PC-3 (cell line): ENCODE results near the gene FKBP1A. TPM values are rescaled to one million over a fixed set of nuclear protein-coding genes. Genes with fewer than 3 reads are reported as not detected.

ENCODE experiments used
- ATAC-seq: fragments of 200-7000 bp; cut with Tn5 transposase; 2 replicates; pipeline ENCODE4 v1.9.1; 2020; ENCODE audit warnings: mild to moderate bottlenecking, moderate library complexity
- BruUV-seq: library from RNA; stranded (reverse); fragments of 400-500 nt; replicated peaks from 2 replicates; lab custom pipeline; 2021; lab: Mats Ljungman, UMichigan
- CTCF ChIA-PET: fragments of 300-600 bp; sonication (Branson Sonifier 250); formaldehyde crosslinking; loops from one replicate; lab custom pipeline; 2022; ENCODE audit warnings: antibody characterized with exemption; lab: Charles Lee
- POLR2A ChIA-PET: fragments of 300-600 bp; sonication (Branson Sonifier 250); formaldehyde crosslinking; loops from one replicate; lab custom pipeline; 2022; ENCODE audit warnings: antibody characterized with exemption; ENCODE audit not compliant: unreplicated experiment; lab: Charles Lee
- DNase-seq: peaks from one replicate; pipeline ENCODE4 v3.0.0-alpha.2; 2015
- H2AFZ ChIP-seq: fragments of 300-600 bp; sonication (generic); 2 replicates; pipeline ENCODE4 v1.6.0; 2016; ENCODE audit warnings: antibody characterized with exemption, low read length
- H3F3A ChIP-seq: fragments of 300-600 bp; sonication (generic); one replicate; pipeline ENCODE4 v1.6.0; 2017; ENCODE audit warnings: antibody characterized with exemption, low read length, control low read depth, mild to moderate bottlenecking; ENCODE audit not compliant: unreplicated experiment
- H3K27ac ChIP-seq: fragments of 300-600 bp; sonication (generic); 2 replicates; pipeline ENCODE4 v1.5.1; 2016; ENCODE audit warnings: mild to moderate bottlenecking, low read length
- H3K27me3 ChIP-seq: fragments of 300-600 bp; sonication (generic); 2 replicates; pipeline ENCODE4 v1.6.1; 2016; ENCODE audit warnings: low read length, mixed read lengths
- H3K36me3 ChIP-seq: fragments of 300-600 bp; sonication (generic); 2 replicates; pipeline ENCODE4 v1.6.1; 2016; ENCODE audit warnings: low read depth, mixed run types, low read length, mixed read lengths
- H3K4me1 ChIP-seq: fragments of 300-600 bp; sonication (generic); 2 replicates; pipeline ENCODE4 v1.5.1; 2016; ENCODE audit warnings: low read length; ENCODE audit not compliant: insufficient read depth
- H3K4me2 ChIP-seq: fragments of 300-600 bp; sonication (generic); 2 replicates; pipeline ENCODE4 v1.6.0; 2016; ENCODE audit warnings: low read length
- H3K4me3 ChIP-seq: fragments of 300-600 bp; sonication (generic); 2 replicates; pipeline ENCODE4 v1.5.1; 2016; ENCODE audit warnings: mild to moderate bottlenecking, low read length, mixed read lengths
- H3K79me2 ChIP-seq: fragments of 300-600 bp; sonication (generic); 2 replicates; pipeline ENCODE4 v1.6.1; 2017; ENCODE audit warnings: low read length, mixed read lengths
- H3K9ac ChIP-seq: fragments of 300-600 bp; sonication (generic); 2 replicates; pipeline ENCODE4 v1.6.0; 2016; ENCODE audit warnings: mild to moderate bottlenecking, low read length
- H3K9me2 ChIP-seq: fragments of 300-600 bp; sonication (generic); replicated peaks from 2 replicates; pipeline ENCODE4 v1.6.1; 2016; ENCODE audit warnings: mixed run types, low read length, mixed read lengths
- H3K9me3 ChIP-seq: fragments of 300-600 bp; sonication (generic); 2 replicates; pipeline ENCODE4 v1.6.1; 2016; ENCODE audit warnings: low read length, mixed read lengths
- H4K20me1 ChIP-seq: fragments of 300-600 bp; sonication (generic); 2 replicates; pipeline ENCODE4 v1.6.1; 2016; ENCODE audit warnings: low read length, mixed read lengths
- CTCF ChIP-seq: fragments of 300-600 bp; sonication (generic); conservative IDR thresholded peaks from 2 replicates; pipeline ENCODE4 v1.5.1; 2017; ENCODE audit warnings: antibody characterized with exemption, low read depth, mild to moderate bottlenecking, low read length
- EZH2 ChIP-seq: fragments of 300-600 bp; sonication (generic); IDR thresholded peaks from one replicate; pipeline ENCODE4 v1.6.1; 2017; ENCODE audit warnings: antibody characterized with exemption, mild to moderate bottlenecking, low read length; ENCODE audit not compliant: unreplicated experiment
- EZH2phosphoT487 ChIP-seq: fragments of 300-600 bp; sonication (generic); IDR thresholded peaks from 2 replicates; pipeline ENCODE4 v1.6.1; 2018; ENCODE audit warnings: mild to moderate bottlenecking, antibody characterized with exemption, low read length, borderline replicate concordance
- intact Hi-C: fragments of 100-400 bp; cut with micrococcal nuclease; formaldehyde crosslinking; loops from 2 replicates; pipeline ENCODE4 v1.9.0; 2023
- total RNA-seq: library from RNA; depleted of rRNA; stranded (reverse); fragments of >200 nt; gene quantifications from 2 replicates; pipeline ENCODE4 v1.2.3, GENCODE V29; 2014

Gene FKBP1A
- total RNA-seq, 1 experiment from 2014 or later: 178 TPM

- intact Hi-C loops: loop anchor here (1.0 to 5.0 kb wide), 3 partner anchors 13 to 34 kb away; no protein-coding TSS in a partner anchor
- Histone ChIP-seq H3K4me2 (peak overlapping the region; percentile 82), H3K27ac (peak overlapping the region; percentile 81), H3K79me2 (no peaks in the 10 kb centered on the region), H4K20me1 (no peaks in the 10 kb centered on the region), H3K9ac (peak overlapping the region; percentile 31), H3K4me3 (peak overlapping the region; percentile 55; the same call in 1 of the 2 replicates), H3K36me3 (no peaks in the 10 kb centered on the region), H3F3A (peaks cover 9% of the 10 kb centered on the region), H3K9me2 (no peaks in the 10 kb centered on the region), H2AFZ (no peak overlapping the region), H3K4me1 (peaks cover 54% of the 10 kb centered on the region), H3K9me3 (no peaks in the 10 kb centered on the region), H3K27me3 (no peaks in the 10 kb centered on the region)
- peak; percentile 99 for DNase-seq
- POLR2A ChIA-PET: interaction anchor here (0.5 kb wide), 2 partner anchors 9 to 1463 kb away, joined by 3 to 4 read pairs; no protein-coding TSS in a partner anchor
- CTCF ChIA-PET: interaction anchor here (0.6 to 1.6 kb wide), 2 partner anchors 14 to 16 kb away, joined by 3 read pairs; no protein-coding TSS in a partner anchor
- TF ChIP-seq EZH2 (no peak), EZH2phosphoT487 (no peak), CTCF (no peak)
- BruUV-seq: TSS peak; percentile 14
- peak; percentile 83 for ATAC-seq
Measured at GRCh38 chr20:1415667-1416468, 23.0 kb upstream of the FKBP1A start.

GRCh38 chr20:1414982-1415381 is 22.1 kb upstream of the FKBP1A start:
- DNase-seq (peak; percentile 78), ATAC-seq (peak; percentile 57)
- ChIA-PET CTCF (interaction anchor here (0.5 to 1.6 kb wide), 4 partner anchors 15 to 237 kb away, joined by 3 to 4 read pairs (median 3); no protein-coding TSS in a partner anchor), POLR2A (interaction anchor here (0.8 to 0.9 kb wide), 2 partner anchors 15 to 69 kb away, joined by 3 to 5 read pairs; no protein-coding TSS in a partner anchor)
- peak overlapping the region; percentile 55 for H3K4me3 ChIP-seq
- no peaks in the 10 kb centered on the region for H4K20me1 ChIP-seq
- H3K27ac ChIP-seq: peak overlapping the region; percentile 81
- intact Hi-C loops: loop anchor here (1.0 to 5.0 kb wide), 3 partner anchors 14 to 33 kb away; no protein-coding TSS in a partner anchor
- no peaks in the 10 kb centered on the region for H3K9me2 ChIP-seq
- H2AFZ ChIP-seq: peak overlapping the region; percentile 59
- H3K9ac ChIP-seq: peak overlapping the region; percentile 31
- no peaks in the 10 kb centered on the region for H3K79me2 ChIP-seq
- BruUV-seq: no TSS peak
- H3K27me3 ChIP-seq: no peaks in the 10 kb centered on the region
- no peaks in the 10 kb centered on the region for H3K9me3 ChIP-seq
- peaks cover 54% of the 10 kb centered on the region for H3K4me1 ChIP-seq
- TF ChIP-seq EZH2phosphoT487: no peak
- no peak for TF ChIP-seq EZH2
- TF ChIP-seq CTCF: no peak
- H3F3A ChIP-seq: peaks cover 9% of the 10 kb centered on the region
- peak overlapping the region; percentile 82 for H3K4me2 ChIP-seq
- no peaks in the 10 kb centered on the region; the same call in 1 of the 2 replicates for H3K36me3 ChIP-seq
